Activated T-cell treated with anti-CD3 and anti-CD28 coated beads for 48 hours (primary cell): ENCODE results near the gene SORT1.
A peak's percentile ranks its signal among the peaks of the same experiment; 100 is the strongest.
"Not testable (repeated sequence)": the region's sequence is repeated elsewhere in the genome, so short reads cannot be mapped to it uniquely, and the experiment has no call there.

ENCODE experiments used
- DNase-seq: peaks from one replicate; pipeline ENCODE4 v3.0.0-alpha.2; 2020; ENCODE audit warnings: low read depth

SORT1 gene

DNA sequence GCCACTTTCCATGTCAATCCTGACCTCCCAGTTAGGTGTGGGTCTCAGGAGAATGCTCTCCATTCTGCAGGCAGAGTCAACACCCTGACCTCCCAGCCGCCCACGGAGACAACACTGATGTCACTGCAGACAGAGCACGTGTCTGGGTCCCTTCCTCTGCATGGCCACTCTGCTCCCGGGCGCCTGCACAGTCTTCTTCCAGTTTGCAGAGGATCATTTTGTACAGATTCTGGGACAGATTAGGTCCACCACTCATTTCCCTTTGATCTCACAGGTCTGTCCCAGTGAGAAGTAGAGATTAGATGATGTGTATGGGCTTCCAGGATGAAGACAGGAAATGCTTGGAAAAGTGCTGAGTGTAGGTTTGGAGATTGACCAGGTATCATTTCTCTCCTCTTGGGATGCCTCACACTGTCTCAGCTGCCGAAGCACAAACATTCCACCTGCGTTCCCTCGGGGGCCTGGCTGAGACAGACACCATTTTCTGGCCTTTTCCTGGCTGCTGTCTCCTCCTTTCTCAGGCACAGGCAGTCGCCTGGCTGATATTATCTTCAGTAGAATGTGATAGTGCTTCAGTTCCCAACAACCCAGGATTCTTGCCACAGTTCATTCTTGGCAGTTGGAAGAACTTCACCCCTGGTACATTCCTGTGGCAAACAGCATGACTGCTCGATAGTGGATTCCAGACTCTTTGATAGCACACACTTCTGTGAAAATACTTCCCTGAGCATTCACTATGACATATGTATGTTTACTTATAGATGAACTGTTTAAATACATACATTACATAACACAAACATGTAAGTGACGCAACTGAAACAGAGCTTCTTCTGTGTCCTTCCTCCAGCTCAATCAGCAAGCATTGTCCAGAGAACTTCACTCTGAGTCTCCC, 98.8 kb downstream of the SORT1 start:
- peak; percentile 9 for DNase-seq

- no peak for DNase-seq
These were observed 100.9 kb downstream of the SORT1 start for GRCh38 chr1:109296782-109297181.

GRCh38 chr1:109295712-109296415, 101.9 kb downstream of the SORT1 start:
- DNase-seq, result no peak

- no peak for DNase-seq
These were observed 103.2 kb downstream of the SORT1 start for GRCh38 chr1:109294481-109294880.

DNA sequence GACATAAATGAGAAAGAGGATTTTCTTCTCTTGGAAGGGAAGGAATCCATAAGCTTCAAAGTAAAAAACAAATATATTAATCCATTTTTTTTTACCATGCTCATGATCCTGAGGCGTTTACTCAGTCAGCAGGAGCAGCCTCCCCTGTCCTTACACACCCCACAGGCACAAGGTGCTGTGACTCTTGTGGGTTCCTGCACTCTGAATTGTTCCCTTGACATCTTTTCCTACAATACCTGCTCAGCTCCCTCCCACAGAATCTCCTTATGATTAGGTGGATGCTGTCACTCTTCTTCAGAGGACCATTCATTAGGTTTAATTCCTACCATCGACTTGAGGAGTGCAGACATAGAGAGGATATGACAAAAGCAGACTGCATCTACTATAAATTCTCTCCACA, 104.7 kb downstream of the SORT1 start:
- no peak for DNase-seq

DNA sequence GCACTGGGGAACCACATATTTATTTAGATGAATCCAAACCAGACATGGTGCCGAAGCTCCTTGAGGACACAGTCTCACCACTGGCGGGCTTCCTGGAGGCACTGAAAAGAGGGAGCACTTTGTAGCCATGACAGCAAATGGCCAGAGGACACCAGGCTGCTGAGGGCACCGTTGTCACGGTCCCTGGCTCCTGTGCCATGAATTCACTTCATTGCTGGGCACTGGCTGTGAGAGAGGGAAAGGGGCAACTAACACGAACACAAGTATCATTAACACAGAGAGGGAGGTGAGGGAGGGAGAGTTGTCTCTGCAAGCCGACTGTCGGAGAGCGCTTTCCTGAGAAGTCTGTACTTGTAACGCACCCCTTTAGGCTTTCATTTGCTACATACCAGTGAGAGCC, 105.4 kb downstream of the SORT1 start:
- no peak for DNase-seq

- no peak for DNase-seq
These were observed 106.7 kb downstream of the SORT1 start for GRCh38 chr1:109290998-109291397.

GRCh38 chr1:109290137-109290536, 107.6 kb downstream of the SORT1 start:
- no peak for DNase-seq

DNA sequence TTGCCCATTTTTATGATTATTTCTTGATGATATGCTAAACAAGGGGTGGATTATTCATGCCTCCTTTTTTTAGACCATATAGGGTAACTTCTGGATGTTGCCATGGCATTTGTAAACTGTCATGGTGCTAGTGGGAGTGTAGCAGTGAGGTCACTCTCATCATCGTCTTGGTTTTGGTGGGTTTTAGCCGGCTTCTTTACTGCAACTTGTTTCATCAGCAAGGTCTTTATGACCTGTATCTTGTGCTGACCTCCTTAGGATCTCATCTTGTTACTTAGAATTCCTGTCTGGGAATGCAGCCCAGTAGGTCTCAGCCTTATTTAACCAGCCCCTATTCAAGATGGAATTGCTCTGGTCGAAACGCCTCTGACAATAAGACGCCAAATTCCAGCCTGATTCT, 111.0 kb downstream of the SORT1 start:
- not testable (repeated sequence) for DNase-seq

DNA sequence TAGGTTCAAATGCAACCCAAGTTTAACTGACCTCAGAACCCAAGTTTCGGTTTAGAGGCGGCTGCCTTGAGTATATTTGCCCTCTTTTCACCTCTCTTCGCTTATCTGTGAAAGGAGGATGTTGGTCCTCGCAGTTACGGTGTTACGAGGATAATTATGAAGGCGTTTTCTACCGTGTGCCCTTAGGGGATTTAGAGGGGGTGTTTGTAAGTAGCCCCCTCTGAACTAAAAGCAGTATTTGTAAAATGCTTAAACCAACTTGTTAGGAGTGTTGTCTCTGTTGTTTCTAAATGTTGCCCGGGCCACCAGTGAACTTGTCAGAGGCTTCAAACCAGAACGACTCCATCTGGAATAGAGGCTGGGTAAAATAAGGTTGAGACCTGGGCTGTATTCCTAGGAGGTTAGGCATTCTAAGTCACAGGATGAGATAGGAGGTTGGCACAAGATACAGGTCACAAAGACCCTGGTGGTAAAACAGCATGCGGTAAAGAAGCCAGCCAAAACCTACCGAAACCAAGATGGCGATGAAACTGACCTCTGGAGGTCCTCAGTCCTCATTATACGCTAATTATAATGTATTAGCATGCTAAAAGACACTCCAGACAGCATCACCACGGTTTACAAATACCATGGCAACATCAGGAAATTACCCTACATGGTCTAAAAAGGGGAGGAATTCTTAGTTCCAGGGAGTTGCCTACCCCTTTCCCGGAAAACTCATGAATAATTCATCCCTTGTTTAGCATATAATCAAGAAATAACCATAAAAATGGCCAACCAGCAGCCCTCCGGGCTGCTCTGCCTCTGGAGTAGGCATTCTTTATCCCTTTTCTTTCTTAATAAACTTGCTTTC, 113.7 kb downstream of the SORT1 start:
- DNase-seq, result no peak

- DNase-seq, result peak; percentile 84
These were observed 114.6 kb downstream of the SORT1 start, which contains the start of gene PSRC1 for GRCh38 chr1:109282952-109283747. PSRC1 (minus strand) TSS chr1:109283145.

GRCh38 chr1:109282497-109282951, 115.2 kb downstream of the SORT1 start:
- no peak for DNase-seq

DNA sequence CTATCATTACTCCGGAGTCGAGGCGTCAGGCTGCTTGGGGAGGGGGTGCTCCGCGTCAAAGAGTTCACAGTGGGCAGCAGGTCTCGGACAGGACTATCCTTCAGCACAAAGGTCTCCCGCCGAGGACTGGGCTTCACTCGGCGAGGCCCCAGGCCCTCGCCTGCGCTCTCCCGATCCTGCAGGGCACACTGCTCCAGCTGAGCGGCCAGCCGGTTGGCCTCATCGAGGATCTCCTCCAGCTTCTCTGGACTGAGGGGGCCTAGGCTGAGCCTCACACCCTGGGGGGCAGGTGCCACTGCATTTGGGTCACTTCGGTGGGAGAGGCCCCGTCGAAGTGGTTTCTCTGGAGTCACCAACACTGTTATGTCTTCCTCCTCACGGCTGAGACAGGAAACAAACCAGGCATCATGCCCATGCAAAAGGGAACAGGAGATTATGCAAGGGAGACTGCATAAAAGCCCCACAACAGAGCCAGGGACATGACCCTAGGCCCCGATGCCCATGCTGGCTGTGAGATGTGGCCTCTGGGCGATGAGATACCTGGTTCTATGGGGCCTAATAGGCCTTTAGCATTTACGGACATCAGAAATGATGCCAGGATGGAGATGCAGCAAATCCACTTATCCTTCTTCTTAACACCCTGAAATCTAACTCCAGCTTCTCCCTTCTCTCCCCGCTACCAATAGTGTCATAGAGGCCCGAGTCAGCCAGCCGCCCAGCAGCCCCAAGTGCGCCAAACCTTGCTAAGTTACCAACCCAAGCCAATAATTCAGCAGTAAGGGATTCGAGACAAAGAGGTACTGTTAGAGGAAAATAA, 115.8 kb downstream of the SORT1 start:
- no peak for DNase-seq

GRCh38 chr1:109280862-109281261, 116.9 kb downstream of the SORT1 start:
- DNase-seq, result no peak

DNA sequence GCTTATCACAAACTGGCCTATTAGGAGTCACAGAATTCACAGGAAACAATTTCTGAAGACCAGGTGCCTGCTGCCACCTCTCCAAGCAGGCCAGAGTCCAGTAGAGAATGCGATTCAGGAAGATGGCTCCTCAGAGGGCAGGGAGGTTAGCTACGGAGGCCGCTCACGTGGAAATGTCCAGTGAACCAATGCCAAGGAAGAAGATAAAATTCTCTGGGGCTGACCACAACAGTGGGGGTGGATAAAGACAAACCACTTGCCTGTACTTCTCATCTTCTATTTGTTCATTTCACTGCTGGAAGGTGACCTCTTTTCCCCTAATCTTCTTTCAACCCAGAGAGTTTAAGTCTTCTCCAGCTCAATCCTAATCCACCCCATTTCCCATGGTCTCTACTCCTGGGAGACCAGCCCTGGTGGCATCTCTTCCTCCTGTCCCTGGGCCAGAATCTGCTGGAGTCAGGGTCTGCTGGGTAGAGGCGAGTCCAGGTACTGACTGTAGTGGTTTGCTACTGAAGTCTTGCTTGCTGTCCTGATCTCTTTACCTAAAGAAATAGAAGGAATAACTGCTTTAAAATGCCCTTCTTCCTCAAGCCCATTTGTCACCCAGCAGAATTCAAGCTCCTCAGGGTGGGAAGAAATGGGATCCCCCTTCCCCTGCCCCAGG, 118.0 kb downstream of the SORT1 start:
- DNase-seq, result no peak

GRCh38 chr1:109277434-109278204, 120.1 kb downstream of the SORT1 start:
- DNase-seq, result peak; percentile 64

GRCh38 chr1:109275706-109276345, 121.9 kb downstream of the SORT1 start:
- no peak for DNase-seq
